Medulla oblongata (tissue), 1 donor: ENCODE data around the gene DHFR.
"Not testable (repeated sequence)": the region's sequence is repeated elsewhere in the genome, so short reads cannot be mapped to it uniquely, and the experiment has no call there.

Experiments used
- DNase-seq: peaks from one replicate; pipeline ENCODE4 v3.0.0-alpha.2; 2015; ENCODE audit errors: extremely low spot score

DHFR gene

DNA sequence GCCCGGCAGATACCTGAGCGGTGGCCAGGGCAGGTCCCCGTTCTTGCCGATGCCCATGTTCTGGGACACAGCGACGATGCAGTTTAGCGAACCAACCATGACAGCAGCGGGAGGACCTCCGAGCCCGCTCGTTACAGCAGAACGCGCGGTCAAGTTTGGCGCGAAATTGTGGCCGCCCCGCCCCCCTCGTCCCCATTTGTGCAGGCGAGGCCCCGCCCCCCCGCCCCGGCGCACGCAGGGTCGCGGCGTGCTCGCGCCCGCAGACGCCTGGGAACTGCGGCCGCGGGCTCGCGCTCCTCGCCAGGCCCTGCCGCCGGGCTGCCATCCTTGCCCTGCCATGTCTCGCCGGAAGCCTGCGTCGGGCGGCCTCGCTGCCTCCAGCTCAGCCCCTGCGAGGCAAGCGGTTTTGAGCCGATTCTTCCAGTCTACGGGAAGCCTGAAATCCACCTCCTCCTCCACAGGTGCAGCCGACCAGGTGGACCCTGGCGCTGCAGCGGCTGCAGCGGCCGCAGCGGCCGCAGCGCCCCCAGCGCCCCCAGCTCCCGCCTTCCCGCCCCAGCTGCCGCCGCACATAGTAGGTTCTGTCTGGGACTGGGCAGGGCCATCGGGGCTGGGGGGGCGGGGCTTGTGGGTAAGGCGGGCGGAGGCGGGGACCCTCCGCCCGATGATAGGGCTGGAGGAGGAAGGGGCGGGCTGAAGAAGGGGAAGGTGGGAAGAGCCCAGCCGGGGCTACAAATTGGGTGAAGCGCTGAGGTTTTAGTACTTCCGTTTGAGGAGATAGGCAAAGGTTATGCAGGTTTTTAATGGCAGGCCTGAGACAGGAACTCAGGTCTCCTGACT lies at the start of gene DHFR, which contains the start of gene MSH3:
Gene DHFR, minus strand, starts transcription at position 593 of the 840 bp plus-strand sequence. Its CDS starts 494 bp downstream, at position 99.
Gene MSH3, plus strand, starts transcription at position 262 of the 840 bp plus-strand sequence. Its CDS starts 76 bp downstream, at position 338.
- peak; percentile 91 for DNase-seq

DNA sequence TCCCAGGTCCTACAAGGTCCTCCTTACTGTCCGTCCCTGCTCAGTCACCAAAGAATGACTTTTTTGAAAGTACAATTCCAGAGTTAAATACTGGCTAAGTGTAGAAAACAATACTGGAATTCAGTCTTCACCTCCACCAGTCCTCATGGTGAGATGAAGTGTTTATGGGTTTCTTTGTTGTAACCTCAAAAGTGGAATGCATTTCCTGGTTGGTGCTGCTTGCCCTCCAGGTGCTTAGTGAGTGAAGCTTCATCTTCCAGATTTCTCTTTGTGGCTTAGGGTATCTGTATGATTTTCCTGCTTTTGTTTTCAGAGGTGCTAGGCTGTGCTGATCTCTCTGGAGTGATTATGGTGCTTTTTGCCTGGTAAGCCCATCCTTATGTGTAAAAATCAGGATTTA lies 49.4 kb upstream of the DHFR start:
- DNase-seq: no peak

- DNase-seq: no peak
These were observed 49.0 kb upstream of the DHFR start for GRCh38 chr5:80703747-80704146.

- no peak for DNase-seq
These were observed 48.5 kb upstream of the DHFR start for GRCh38 chr5:80703291-80703690.

GRCh38 chr5:80701597-80701996 lies 46.8 kb upstream of the DHFR start:
- no peak for DNase-seq

DNA sequence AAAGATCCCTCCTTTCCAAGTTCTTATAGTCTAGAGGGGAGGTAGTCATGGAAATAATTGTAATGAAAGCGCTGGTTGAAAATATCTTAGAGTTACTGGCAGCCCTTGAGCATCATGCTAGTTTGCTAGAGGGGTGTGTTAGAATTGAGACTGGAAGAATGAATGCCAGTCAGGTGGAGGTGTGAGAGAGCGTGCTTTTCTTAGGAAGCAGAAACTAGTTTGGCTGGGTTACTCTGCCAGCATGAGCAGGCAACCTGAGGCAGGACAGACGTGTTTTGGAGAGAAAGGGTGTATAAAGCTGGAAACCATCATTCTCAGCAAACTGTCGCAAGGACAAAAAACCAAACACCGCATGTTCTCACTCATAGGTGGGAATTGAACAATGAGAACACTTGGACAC lies 43.6 kb upstream of the DHFR start:
- no peak for DNase-seq

- DNase-seq: no peak
These were observed 42.3 kb upstream of the DHFR start for GRCh38 chr5:80697100-80697499.

DNA sequence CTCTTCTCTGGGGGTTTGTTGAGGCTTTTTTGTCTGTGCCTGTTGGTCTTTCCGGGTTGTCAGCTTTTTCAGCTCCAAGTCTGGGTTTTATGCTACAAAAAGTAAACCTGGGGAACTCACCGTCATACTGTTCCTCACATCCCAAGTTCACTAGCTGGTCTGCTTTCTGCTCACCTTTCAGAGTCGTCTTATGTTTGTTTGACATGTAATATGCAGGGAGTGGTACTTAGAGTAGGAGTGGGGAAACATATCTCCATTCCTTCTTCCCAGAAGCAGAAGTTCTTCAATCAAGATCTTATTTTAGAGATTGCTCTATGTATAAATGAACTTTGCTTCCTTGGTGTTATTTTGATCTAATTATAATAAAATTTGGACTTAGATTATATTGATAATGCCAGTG lies 41.7 kb upstream of the DHFR start:
- no peak for DNase-seq

GRCh38 chr5:80695666-80696065 lies 40.9 kb upstream of the DHFR start:
- DNase-seq: no peak

DNA sequence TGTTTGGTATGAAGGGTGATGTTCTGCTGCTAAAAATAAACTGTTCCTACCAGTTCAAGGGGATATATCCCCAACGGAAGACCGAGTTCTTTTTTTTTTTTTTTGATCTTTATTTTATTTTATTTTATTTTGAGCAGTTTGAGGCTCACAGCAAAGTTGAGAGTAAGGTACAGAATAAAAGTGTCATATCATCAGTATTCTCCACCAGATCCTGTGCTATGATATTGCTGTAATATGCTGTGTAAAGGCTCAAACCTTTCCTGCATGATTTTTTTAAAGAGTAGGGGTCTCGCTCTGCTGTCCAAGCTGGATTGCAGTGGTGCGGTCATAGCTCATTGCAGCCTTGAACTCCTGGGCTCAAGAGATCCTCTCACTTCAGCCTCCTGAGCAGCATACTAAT lies 34.8 kb upstream of the DHFR start:
- no peak for DNase-seq

- DNase-seq: no peak
These were observed 34.1 kb upstream of the DHFR start for GRCh38 chr5:80688648-80689420.

- peak; percentile 38 for DNase-seq
These were observed 32.0 kb upstream of the DHFR start for GRCh38 chr5:80686757-80687156.

GRCh38 chr5:80676706-80677105 lies 21.9 kb upstream of the DHFR start:
- no peak for DNase-seq

DNA sequence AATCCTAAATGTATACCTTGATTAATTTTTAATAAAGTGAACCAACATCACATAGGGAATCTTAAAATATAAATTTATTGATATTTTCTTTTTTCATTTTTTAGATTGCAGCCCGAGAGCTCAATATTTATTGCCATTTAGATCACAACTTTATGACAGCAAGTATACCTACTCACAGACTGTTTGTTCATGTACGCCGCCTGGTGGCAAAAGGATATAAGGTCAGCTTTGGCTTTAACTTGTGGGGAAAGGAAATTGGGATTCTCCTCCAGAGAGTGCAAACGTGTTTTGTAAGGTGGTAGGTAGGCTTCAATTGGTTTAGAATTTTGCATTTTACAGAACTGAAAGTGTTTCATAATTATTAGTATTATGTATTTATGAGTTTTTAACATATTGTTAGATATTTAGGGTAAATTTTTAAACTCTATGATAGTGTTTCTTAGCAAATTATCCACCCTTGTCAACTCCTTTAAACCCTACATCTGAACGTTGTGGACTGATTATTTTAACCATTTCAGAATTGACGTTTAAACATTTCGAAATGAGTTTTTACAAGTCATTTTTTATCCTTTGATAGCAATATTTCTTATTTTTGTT lies 17.5 kb upstream of the DHFR start:
- peak; percentile 91 for DNase-seq

DNA sequence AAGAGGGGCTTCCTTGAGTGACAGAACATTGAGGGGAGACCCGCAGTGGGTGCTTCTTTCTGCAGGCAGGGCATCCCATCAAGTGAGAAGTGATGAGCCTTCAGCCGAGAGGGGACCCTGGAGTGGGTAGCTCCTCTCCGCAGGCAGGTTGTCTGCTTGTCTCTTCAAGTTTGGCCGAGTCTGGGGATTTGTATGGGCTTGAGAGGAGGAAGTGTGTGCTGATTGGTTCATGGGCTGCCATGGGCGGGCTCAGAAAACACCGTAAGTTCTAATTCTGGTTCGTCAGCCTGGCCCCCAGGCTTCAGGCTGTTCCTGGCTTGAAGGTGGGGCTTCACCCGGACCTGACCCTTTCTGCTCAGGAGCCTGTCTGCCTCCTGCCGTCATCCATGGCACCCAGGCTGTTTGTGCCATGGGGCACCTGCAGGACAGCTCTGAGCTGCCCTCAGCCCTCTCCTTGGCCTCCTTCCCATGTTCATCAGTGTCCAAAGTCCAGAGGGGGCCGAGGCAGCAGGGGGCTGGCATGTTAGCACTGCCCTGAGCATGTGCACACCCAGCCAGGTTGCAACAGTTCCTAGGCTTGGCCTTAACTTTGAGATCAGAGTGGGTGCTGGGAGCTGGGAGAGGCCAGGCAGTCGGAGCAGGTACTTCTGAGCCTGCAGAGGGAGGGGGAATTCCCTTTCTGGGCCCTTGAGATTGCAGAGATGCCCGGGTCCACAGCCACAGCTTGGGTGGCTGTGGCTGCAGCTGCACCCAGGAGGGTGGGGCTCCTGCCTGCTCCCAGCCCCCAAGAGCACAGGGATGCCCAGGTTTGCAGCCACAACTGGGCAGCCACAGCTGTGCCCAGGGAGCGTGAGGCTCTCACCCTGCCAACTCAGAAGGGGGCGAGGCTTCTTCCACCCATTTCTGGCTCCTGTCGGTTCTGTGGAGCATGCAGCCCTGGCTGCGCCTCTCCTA lies 13.5 kb upstream of the DHFR start:
- no peak for DNase-seq

DNA sequence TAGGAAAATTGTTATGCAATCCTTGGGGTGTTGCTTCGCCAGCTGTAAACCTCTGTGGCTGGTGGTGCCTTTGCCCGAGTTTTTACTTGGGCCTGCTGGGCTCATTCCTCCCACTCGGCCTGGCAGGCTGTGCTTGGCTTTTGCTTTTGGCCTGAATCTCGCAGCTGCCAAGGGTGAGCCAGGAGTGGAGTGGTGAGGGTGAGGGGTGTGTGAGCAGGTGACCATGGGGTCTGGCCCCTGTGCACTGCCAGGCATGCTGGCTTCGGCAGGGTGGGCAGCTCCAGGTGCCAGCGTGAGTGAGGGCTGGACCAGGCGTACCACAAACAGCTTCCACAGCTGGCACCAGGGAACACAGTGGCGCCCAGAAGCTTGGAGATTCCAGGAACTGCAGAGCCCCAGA lies 12.6 kb upstream of the DHFR start:
- DNase-seq: no peak

- no peak for DNase-seq
These were observed 10.3 kb upstream of the DHFR start for GRCh38 chr5:80665057-80665456.

DNA sequence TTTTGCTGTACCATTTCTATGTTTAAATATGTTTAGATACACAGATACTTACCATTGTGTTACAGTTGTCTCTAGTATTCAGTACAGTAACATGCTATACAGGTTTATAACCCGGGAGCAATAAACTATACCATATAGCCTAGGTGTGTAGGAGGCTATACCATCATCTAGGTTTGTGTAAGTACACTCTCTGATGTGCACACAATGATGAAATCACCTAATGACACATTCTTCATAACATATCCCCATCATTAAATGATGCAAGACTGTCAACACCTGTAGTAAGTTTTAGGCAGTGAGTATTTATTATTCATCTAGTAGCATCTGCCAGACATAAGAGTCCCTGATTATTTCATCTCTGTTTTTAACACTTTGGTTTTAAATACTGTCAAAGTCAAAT lies 7.3 kb upstream of the DHFR start:
- no peak for DNase-seq

DNA sequence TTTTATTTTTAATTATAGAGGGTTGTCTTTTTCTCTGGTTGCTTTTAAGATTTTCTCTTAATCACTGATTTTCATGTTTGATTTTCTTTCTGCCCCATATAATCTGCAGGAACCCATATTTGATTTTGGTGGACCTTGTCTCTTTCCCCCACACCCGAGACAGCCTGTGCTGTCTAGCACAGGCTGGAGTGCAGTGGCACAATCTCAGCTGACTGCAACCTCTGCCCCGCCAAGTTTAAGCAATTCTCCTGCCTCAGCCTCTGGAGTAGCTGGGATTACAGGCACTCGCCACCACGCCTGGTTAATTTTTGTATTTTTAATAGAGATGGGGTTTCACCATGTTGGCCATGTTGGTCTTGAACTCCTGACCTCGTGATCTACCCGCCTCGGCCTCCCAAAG lies 5.9 kb upstream of the DHFR start:
- not testable (repeated sequence) for DNase-seq

DNA sequence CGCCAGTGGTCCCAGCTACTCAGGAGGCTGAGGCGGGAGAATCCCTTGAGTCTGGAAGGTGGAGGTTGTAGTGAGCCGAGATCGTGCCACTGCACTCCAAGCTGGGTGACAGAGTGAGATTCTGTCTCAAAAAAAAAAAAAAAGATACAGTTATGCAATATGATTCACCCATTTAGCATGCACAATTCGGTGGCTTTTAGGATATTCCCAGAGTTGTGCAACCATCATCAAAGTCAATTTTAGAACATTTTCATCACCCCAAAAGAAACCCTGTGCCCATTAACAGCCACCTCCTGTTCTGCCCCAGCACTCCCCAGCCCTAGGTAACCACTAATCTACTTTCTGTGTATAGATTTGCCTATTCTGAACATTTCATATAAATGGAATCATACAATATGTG lies 4.3 kb upstream of the DHFR start:
- DNase-seq: no peak

DNA sequence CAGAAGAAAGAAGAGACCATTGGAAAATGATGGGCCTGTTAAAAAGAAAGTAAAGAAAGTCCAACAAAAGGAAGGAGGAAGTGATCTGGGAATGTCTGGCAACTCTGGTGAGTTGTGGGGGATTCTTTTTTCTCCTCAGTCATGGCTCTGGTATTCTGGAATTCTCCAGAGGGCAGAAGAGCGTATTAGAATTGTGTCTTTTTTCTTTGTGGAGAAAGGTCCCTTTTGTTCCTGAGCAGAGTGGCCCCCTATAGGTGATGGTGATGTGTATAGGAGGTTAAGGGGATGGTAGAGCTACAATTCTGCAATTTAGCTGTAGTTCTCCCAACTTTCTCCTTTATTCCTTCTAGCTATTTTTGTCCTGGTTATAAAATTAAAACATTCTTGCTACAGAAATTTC lies 1.6 kb upstream of the DHFR start:
- no peak for DNase-seq
